Posterior cingulate gyrus (tissue), 11 donors: ENCODE results near the gene PAAF1.
"Not testable (repeated sequence)": the region's sequence is repeated elsewhere in the genome, so short reads cannot be mapped to it uniquely, and the experiment has no call there.

ENCODE experiments used
- DNase-seq, 10 donors: peaks; one replicate each; pipeline versions ENCODE4 v3.0.0 to v3.0.0-alpha.2; 2020 to 2021; ENCODE audit warnings: mixed read lengths in 3 of 10
- intact Hi-C: fragments of 100-400 bp; cut with DNase I; formaldehyde crosslinking; loops from one replicate; pipeline ENCODE4 v1.15.1; 2023

The PAAF1 gene

DNA sequence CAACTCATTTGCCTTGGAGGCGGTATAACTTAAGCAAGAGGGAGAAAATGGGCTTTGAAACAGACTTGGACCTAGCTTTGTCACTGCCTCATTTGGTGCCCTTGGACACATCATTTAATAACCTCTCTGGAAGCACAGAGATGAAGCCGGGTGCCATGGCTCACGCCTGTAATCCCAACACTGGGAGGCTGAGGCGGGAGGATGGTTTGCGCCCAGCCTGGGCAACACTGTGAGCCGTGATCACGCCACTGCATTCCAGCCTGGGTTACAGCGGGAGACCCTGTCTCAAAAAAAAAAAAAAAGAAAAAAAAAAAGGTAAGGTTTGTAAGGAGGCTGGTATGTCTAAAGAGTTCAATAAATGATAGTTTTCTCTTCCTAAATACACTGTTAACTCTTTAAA is 959 bp upstream of the PAAF1 start:
- DNase-seq: no peak
- intact Hi-C loops: loop anchor here (1.0 to 5.0 kb wide), 2 partner anchors 88 to 114 kb away; partner anchors contain the start of gene RAB6A

DNA sequence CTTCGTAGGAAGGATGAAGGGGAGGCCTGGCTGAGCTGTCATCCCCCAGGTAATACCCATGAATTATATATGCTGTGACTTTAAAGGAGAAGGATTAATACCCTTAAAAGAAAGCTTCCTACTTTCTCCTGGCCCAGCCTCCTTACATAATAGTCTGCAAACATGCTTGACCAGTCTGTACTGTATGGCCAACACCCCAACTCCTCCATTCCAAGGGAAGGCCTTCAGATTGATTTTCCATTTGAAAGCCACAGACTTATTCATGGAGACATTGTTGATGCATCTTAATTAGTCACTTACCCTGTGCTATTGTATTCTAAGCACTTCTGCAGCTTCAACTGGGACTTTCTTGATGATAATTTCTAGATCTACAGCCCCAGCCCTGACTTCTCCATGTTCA is 2.0 kb downstream of the PAAF1 start:
- DNase-seq: no peak
- intact Hi-C loops: loop anchor here (5.0 kb wide), 1 partner anchor 116 kb away; the partner anchor contains the start of gene RAB6A

DNA sequence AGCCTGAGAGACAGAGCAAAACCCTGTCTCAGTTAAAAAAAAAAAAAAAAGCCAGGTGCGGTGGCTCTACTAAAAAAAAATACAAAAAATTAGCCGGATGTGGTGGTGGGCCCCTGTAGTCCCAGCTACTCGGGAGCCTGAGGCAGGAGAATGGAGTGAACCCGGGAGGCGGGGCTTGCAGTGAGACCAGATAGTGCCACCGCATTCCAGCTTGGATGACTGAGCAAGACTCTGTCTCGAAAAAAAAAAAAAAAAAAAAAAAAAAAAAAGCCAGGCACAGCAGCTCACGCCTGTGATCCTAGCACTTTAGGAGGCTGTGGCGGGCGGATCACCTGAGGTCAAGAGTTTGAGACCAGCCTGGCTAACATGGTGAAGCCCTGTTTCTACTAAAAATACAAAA is 3.6 kb downstream of the PAAF1 start:
- intact Hi-C loops, DNase-seq: not testable (repeated sequence)

DNA sequence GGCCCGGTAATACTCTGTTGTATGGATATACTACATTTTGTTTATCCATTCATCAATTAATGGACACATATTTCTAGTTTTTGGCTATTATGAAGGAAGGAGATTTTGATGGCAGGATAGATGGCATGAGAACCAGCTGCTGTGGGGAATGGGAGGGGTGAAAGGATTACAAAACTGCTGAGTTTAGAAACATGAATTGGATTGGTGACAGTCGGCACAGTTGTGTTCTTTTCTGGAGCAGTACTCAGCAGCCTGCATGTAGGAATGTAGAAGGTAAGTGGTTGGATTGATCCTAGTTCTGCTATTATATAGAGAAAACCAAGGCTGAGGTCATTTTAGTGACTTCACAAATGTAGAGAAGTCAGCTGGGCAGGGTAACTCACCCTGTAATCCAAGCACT is 7.1 kb downstream of the PAAF1 start:
- DNase-seq: no peak
- intact Hi-C loops: no loop called here

GRCh38 chr11:73888244-73888643 is 11.4 kb downstream of the PAAF1 start:
- intact Hi-C loops: no loop called here
- DNase-seq: no peak

DNA sequence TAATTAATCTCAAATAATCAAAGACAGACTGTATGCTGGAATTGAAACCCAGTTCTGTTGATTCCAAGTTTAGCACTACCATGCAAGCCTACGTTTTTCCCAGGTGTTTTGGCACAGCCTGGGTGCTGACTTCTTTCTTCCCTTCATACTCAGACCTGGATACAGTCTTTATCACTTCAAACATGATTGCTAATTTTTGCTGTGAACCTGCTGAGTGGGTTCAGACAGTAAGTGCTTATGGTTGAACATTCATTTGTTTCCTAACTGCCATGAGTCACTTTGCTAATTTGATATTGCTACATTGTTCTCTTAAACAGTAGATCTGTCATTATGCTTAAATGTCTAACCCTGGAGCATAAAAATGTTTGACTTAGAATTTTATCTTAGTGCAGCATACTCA is 12.2 kb downstream of the PAAF1 start:
- intact Hi-C loops: no loop called here
- no peak for DNase-seq

- intact Hi-C loops: no loop called here
- DNase-seq: no peak
Measured at GRCh38 chr11:73889536-73889935, 12.7 kb downstream of the PAAF1 start.

DNA sequence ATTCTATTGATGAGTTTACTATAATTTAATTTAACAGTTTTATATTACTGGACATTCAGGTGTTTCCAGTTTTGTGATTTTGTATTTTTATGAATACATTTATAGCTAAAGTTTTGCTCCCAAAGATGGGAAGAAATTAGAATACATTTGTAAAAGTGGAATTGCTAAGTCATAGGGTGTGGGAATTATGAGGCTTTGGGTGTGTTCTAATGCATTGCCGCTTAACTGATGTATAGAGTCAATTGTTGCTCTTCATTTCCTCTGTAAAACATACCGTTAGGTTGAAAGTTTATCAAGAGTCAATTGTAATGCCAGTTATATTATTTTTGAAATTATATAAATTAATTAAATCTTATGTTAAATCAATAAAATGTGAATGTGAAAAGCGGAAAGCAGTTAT is 16.2 kb downstream of the PAAF1 start:
- intact Hi-C loops: no loop called here
- DNase-seq: no peak

GRCh38 chr11:73894725-73895335 is 18.0 kb downstream of the PAAF1 start:
- DNase-seq: no peak
- intact Hi-C loops: no loop called here

GRCh38 chr11:73902303-73902702 is 25.5 kb downstream of the PAAF1 start:
- intact Hi-C loops: no loop called here
- DNase-seq: no peak

- DNase-seq: no peak
- intact Hi-C loops: no loop called here
Measured at GRCh38 chr11:73907191-73907590, 30.4 kb downstream of the PAAF1 start.

DNA sequence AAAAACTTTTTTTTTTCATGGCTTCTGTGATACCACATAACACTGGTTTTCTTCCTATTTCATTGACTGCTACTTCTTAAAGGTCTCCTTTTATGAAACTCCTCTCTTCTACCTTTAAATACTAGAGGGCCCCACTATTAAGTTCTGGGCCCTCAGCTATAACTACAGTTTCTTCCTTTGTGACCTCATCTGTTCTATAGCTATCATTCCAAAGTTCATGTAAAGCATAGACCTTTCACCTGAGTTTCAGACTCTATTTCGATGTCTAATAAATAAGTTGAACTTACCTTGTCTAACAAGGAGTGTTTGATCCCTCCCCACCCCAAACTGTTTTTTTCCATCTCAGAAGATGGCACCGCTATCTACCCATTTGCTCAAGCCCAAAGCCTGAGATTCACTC is 35.2 kb downstream of the PAAF1 start:
- no peak for DNase-seq
- intact Hi-C loops: no loop called here

- intact Hi-C loops: no loop called here
Measured at GRCh38 chr11:73913472-73913871, 36.7 kb downstream of the PAAF1 start.

DNA sequence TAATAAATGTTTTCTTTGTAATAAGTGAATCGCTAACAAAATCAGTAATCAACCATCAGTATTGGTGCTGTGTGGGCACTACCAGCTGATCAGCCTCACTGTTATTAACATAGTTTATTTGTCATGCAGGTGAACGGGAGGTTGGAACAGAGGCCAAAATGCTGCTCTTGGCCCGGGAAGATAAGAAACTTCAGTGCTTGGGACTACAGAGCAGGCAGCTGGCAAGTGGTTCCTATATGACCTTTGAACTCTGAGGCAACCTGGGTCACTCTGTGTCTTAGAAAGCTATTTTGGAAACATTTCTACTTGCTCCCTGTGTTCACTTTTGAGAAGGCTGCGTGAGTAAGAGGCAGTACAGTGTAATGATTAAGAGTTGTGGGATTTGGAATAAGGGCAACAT is 37.5 kb downstream of the PAAF1 start:
- intact Hi-C loops: no loop called here
- DNase-seq: no peak

More at GRCh38 chr11:73913472-73913871, 36.7 kb downstream of the PAAF1 start:
- DNase-seq: no peak

DNA sequence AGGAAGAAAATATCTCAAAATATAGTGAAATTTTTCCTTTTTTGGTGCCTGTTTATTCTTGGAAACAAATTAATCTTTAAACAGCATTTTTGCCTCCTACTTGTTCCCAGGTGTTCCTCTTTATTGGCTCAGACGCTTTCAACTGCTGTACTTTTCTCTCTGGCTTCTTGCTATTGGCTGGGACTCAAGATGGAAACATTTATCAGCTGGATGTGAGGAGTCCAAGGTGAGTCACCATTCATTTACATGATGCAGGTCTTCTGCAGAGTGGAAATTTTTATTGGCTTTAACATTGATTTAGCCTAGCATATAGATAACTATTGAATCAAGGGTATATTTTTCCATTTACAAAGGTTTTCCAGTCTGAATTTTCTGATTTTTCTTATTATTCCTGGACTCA is 39.6 kb downstream of the PAAF1 start:
- no peak for DNase-seq
- intact Hi-C loops: no loop called here

- no peak for DNase-seq
Measured at GRCh38 chr11:73921180-73921579, 44.4 kb downstream of the PAAF1 start.

GRCh38 chr11:73929388-73929787 is 52.6 kb downstream of the PAAF1 start:
- intact Hi-C loops: no loop called here

More at GRCh38 chr11:73921180-73921579, 44.4 kb downstream of the PAAF1 start:
- intact Hi-C loops: no loop called here

GRCh38 chr11:73931039-73931645 is 54.3 kb downstream of the PAAF1 start:
- DNase-seq: peak in 3 of 10 donors; percentile 11 to 47 (median 11)
- intact Hi-C loops: loop anchor here (5.0 kb wide), 2 partner anchors 169 to 304 kb away; partner anchors contain the start of gene RAB6A

More at GRCh38 chr11:73929388-73929787, 52.6 kb downstream of the PAAF1 start:
- no peak for DNase-seq

- no peak for DNase-seq
- intact Hi-C loops: loop anchor here (5.0 kb wide), 2 partner anchors 170 to 305 kb away; partner anchors contain the start of gene RAB6A
Measured at GRCh38 chr11:73931951-73932350, 55.2 kb downstream of the PAAF1 start.

DNA sequence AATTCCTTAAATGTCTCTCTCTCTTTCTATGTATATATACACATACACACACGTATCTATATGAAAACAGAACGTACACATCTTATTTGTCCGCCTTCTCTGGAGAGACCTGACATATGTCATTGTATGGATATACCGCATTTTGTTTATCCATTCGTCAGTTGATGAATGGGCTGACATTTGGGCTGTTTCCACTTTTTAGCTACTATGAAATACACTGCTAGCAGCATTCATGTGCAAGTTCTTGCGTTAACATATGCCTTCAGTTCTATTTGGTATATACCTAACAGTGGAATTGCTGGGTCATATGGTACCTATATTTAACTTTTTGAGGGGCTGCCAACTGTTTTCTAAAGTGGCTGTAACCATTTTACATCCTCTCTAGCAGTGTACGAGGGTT is 56.0 kb downstream of the PAAF1 start:
- no peak for DNase-seq
- intact Hi-C loops: loop anchor here (5.0 kb wide), 2 partner anchors 170 to 305 kb away; partner anchors contain the start of gene RAB6A

DNA sequence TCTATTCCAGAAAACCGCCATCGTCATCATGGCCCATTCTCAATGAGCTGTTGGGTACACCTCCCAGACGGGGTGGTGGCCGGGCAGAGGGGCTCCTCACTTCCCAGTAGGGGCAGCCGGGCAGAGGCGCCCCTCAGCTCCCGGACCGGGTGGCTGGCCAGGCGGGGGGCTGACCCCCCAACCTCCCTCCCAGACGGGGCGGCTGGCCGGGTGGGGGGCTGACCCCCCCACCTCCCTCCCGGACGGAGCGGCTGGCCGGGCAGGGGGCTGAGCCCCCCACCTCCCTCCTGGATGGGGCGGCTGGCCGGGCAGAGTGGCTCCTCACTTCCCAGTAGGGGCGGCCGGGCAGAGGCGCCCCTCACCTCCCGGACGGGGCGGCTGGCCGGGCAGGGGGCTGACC is 59.2 kb downstream of the PAAF1 start:
- intact Hi-C loops: not testable (repeated sequence)

GRCh38 chr11:73939096-73939495 is 62.3 kb downstream of the PAAF1 start:
- DNase-seq: no peak
- intact Hi-C loops: no loop called here

More for the DNA sequence above, 59.2 kb downstream of the PAAF1 start:
- not testable (repeated sequence) for DNase-seq
